GM23248 (cell line): ENCODE results near the gene SLC25A38. TPM values are rescaled to one million over a fixed set of nuclear protein-coding genes. Genes with fewer than 3 reads are reported as not detected.
A peak's percentile ranks its signal among the peaks of the same experiment; 100 is the strongest.

ENCODE experiments used
- DNase-seq: peaks from one replicate; pipeline ENCODE4 v3.0.0-alpha.2; 2015
- H2AFZ ChIP-seq: fragments of 200-600 bp; sonication (generic); 2 replicates; pipeline ENCODE4 v1.6.1; 2016; ENCODE audit warnings: antibody characterized with exemption
- H3F3A ChIP-seq: fragments of 200-600 bp; sonication (generic); 2 replicates; pipeline ENCODE4 v1.6.1; 2016; ENCODE audit warnings: mild to moderate bottlenecking, antibody characterized with exemption, mixed run types; ENCODE audit not compliant: insufficient read depth
- H3K27ac ChIP-seq: fragments of 200-600 bp; sonication (generic); 2 replicates; pipeline ENCODE4 v1.5.1; 2016; ENCODE audit warnings: mild to moderate bottlenecking
- H3K27me3 ChIP-seq: fragments of 200-600 bp; sonication (generic); replicated peaks from 2 replicates; pipeline ENCODE4 v1.6.1; 2016; ENCODE audit warnings: mild to moderate bottlenecking; ENCODE audit not compliant: insufficient read depth
- H3K36me3 ChIP-seq: fragments of 200-600 bp; sonication (generic); 2 replicates; pipeline ENCODE4 v1.6.1; 2016; ENCODE audit warnings: low read depth, mild to moderate bottlenecking
- H3K4me1 ChIP-seq: fragments of 200-600 bp; sonication (generic); 2 replicates; pipeline ENCODE4 v1.6.1; 2016; ENCODE audit warnings: mild to moderate bottlenecking; ENCODE audit not compliant: insufficient read depth
- H3K4me2 ChIP-seq: fragments of 200-600 bp; sonication (generic); one replicate; pipeline ENCODE4 v1.6.1; 2016; ENCODE audit warnings: mild to moderate bottlenecking; ENCODE audit not compliant: unreplicated experiment
- H3K4me3 ChIP-seq: fragments of 200-600 bp; sonication (generic); 2 replicates; pipeline ENCODE4 v1.5.1; 2016; ENCODE audit warnings: mild to moderate bottlenecking
- H3K79me2 ChIP-seq: fragments of 200-600 bp; sonication (generic); 2 replicates; pipeline ENCODE4 v1.6.1; 2016; ENCODE audit warnings: mild to moderate bottlenecking; ENCODE audit not compliant: insufficient read depth
- H3K9ac ChIP-seq: fragments of 200-600 bp; sonication (generic); 2 replicates; pipeline ENCODE4 v1.6.1; 2016; ENCODE audit warnings: mild to moderate bottlenecking
- H3K9me2 ChIP-seq: fragments of 200-600 bp; sonication (generic); 2 replicates; pipeline ENCODE4 v1.6.1; 2016; ENCODE audit warnings: mixed run types, mild to moderate bottlenecking, moderate library complexity; ENCODE audit not compliant: insufficient read depth
- H3K9me3 ChIP-seq: fragments of 200-600 bp; sonication (generic); one replicate; pipeline ENCODE4 v1.6.1; 2017; ENCODE audit warnings: low read depth
- H4K20me1 ChIP-seq: fragments of 200-600 bp; sonication (generic); 2 replicates; pipeline ENCODE4 v1.6.0; 2016; ENCODE audit not compliant: insufficient read depth
- EZH2 ChIP-seq: fragments of 200-600 bp; sonication (generic); IDR thresholded peaks from 2 replicates; pipeline ENCODE4 v1.6.1; 2018; ENCODE audit warnings: antibody characterized with exemption, mild to moderate bottlenecking; ENCODE audit not compliant: insufficient read depth, poor library complexity, severe bottlenecking
- EZH2phosphoT487 ChIP-seq: fragments of 200-600 bp; sonication (generic); IDR thresholded peaks from 2 replicates; pipeline ENCODE4 v1.6.1; 2018; ENCODE audit warnings: antibody characterized with exemption, moderate library complexity, mild to moderate bottlenecking, low read depth; ENCODE audit not compliant: insufficient read depth
- WGBS, 2 experiments: methylation state at CpG; one replicate each; pipeline ENCODE4 v1.1.6; 2015 to 2017; ENCODE audit warnings: low lambda C conversion rate in 2 of 2, low coverage in 1 of 2; ENCODE audit errors: missing lambda C conversion rate in 2 of 2; 5-methylcytosine and 5-hydroxymethylcytosine counted together
- in situ Hi-C: fragments of 300-500 bp; cut with MboI; formaldehyde crosslinking; loops from 2 replicates; pipeline ENCODE4 v1.15.0; 2020
- polyA plus RNA-seq: library from polyadenylated mRNA; unstranded; fragments of >200 nt; fragmentation: Nextera tagmentation; extraction: Ambion mirVana; gene quantifications from 2 replicates; pipeline ENCODE4 v1.2.1, GENCODE V29; 2016
- total RNA-seq: library from RNA; depleted of rRNA; stranded (reverse); fragments of >200 nt; shearing (Covaris generic); gene quantifications from 2 replicates; pipeline ENCODE4 v1.2.3, GENCODE V29; 2014

SLC25A38 gene
- total and polyA plus RNA-seq, 2 experiments from 2014 or later, result 23.9 to 40.1 TPM

GRCh38 chr3:39379778-39380155 is 3.4 kb upstream of the SLC25A38 start:
- in situ Hi-C loops, result no loop called here
- TF ChIP-seq EZH2 (no peak), EZH2phosphoT487 (no peak)

GRCh38 chr3:39381432-39381831 is 1.7 kb upstream of the SLC25A38 start:
- H2AFZ ChIP-seq, result no peak overlapping the region
- H3K27me3 ChIP-seq, result no peaks in the 10 kb centered on the region
- in situ Hi-C loops, result no loop called here
- no peaks in the 10 kb centered on the region for H3F3A ChIP-seq
- H3K4me2 ChIP-seq, result no peak overlapping the region
- H3K9me3 ChIP-seq, result no peaks in the 10 kb centered on the region
- DNase-seq, result no peak
- WGBS, 2 experiments, result 92 to 96% methylated on average over 3 of the region's 3 CpGs
- H4K20me1 ChIP-seq, result no peaks in the 10 kb centered on the region
- no peak overlapping the region for H3K4me3 ChIP-seq
- H3K79me2 ChIP-seq, result peaks cover 22% of the 10 kb centered on the region
- TF ChIP-seq EZH2phosphoT487 (no peak), EZH2 (no peak)
- H3K36me3 ChIP-seq, result no peaks in the 10 kb centered on the region
- H3K9ac ChIP-seq, result no peak overlapping the region
- no peaks in the 10 kb centered on the region for H3K9me2 ChIP-seq
- H3K27ac ChIP-seq, result no peak overlapping the region
- H3K4me1 ChIP-seq, result peaks cover 16% of the 10 kb centered on the region

More at GRCh38 chr3:39379778-39380155, 3.4 kb upstream of the SLC25A38 start:
- Histone ChIP-seq H4K20me1 (no peaks in the 10 kb centered on the region), H3K4me3 (no peak overlapping the region), H3K9ac (no peak overlapping the region), H3K9me3 (no peaks in the 10 kb centered on the region), H3K27ac (no peak overlapping the region), H3K79me2 (peaks cover 6% of the 10 kb centered on the region), H3K27me3 (no peaks in the 10 kb centered on the region), H3K4me2 (no peak overlapping the region), H3F3A (no peaks in the 10 kb centered on the region), H3K9me2 (no peaks in the 10 kb centered on the region), H3K36me3 (no peaks in the 10 kb centered on the region), H2AFZ (no peak overlapping the region), H3K4me1 (peaks cover 11% of the 10 kb centered on the region)
- no peak for DNase-seq
- 63 to 65% methylated on average over 5 of the region's 5 CpGs for WGBS, 2 experiments

GRCh38 chr3:39383881-39384664 is 903 bp downstream of the SLC25A38 start:
- Histone ChIP-seq H3K27ac (peak overlapping the region; percentile 96), H3K4me1 (peaks cover 16% of the 10 kb centered on the region), H3F3A (no peaks in the 10 kb centered on the region), H3K36me3 (no peaks in the 10 kb centered on the region), H3K27me3 (no peaks in the 10 kb centered on the region), H3K79me2 (peaks cover 49% of the 10 kb centered on the region), H3K9ac (peak overlapping the region; percentile 97), H3K9me3 (no peaks in the 10 kb centered on the region), H3K4me3 (peak overlapping the region; percentile 93), H3K4me2 (peak overlapping the region; percentile 94), H3K9me2 (no peaks in the 10 kb centered on the region), H2AFZ (peak overlapping the region; percentile 93), H4K20me1 (no peaks in the 10 kb centered on the region)
- TF ChIP-seq EZH2, result no peak
- no peak for TF ChIP-seq EZH2phosphoT487
- peak; percentile 98 for DNase-seq
- in situ Hi-C loops, result no loop called here
- 1% methylated on average over 64 to 66 of the region's 66 CpGs for WGBS, 2 experiments

- Histone ChIP-seq H2AFZ (peak overlapping the region; percentile 93; the same call in 1 of the 2 replicates), H3K4me1 (peaks cover 16% of the 10 kb centered on the region), H3F3A (no peaks in the 10 kb centered on the region), H4K20me1 (no peaks in the 10 kb centered on the region), H3K4me2 (peak overlapping the region; percentile 88), H3K9ac (peak overlapping the region; percentile 97), H3K36me3 (no peaks in the 10 kb centered on the region), H3K27ac (0 out of 2 replicates have a peak overlapping the region, but pooled peaks have one; percentile 32), H3K9me3 (no peaks in the 10 kb centered on the region), H3K27me3 (no peaks in the 10 kb centered on the region), H3K9me2 (no peaks in the 10 kb centered on the region), H3K4me3 (peak overlapping the region; percentile 93), H3K79me2 (peaks cover 54% of the 10 kb centered on the region)
- 58 to 64% methylated on average over 13 to 14 of the region's 14 CpGs for WGBS, 2 experiments
- TF ChIP-seq EZH2phosphoT487 (no peak), EZH2 (no peak)
- in situ Hi-C loops, result no loop called here
- DNase-seq, result no peak
These were observed 1.5 kb downstream of the SLC25A38 start for GRCh38 chr3:39384665-39385000.
